Hematopoietic multipotent progenitor cell treated with erythropoietin and hydrocortisone succinate and interleukin-3 and kit ligand, for 8 days (in vitro differentiated cells): ENCODE results near the gene OR2A25.
A peak's percentile ranks its signal among the peaks of the same experiment; 100 is the strongest.

Experiments used
- DNase-seq: peaks from one replicate; pipeline ENCODE4 v3.0.0-alpha.2; 2015

The OR2A25 gene

DNA sequence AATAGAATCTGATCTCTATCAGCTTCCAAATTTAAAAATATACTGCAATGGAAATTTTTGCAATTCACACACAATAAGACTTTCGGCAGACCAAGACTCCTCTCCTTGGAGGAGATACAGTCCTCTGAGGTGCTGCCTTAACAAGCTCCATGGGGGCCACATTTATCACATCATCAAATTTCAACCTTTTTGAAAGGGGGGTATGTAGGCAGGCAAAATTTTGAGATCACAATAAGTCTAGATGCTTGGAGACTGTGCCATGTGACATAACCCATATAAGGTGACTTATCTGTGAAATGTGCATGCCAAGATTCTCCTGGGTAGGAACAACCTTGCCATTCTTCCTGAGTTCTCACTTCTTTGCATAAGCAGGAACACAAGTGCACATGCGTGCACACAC, 16.4 kb downstream of the OR2A25 start, which contains the start of gene OR2A12:
TSS of gene OR2A12 (plus strand) at position 301 of the 400 bp plus-strand sequence. CDS start 8,830 bp downstream, outside the sequence.
- DNase-seq: no peak

DNA sequence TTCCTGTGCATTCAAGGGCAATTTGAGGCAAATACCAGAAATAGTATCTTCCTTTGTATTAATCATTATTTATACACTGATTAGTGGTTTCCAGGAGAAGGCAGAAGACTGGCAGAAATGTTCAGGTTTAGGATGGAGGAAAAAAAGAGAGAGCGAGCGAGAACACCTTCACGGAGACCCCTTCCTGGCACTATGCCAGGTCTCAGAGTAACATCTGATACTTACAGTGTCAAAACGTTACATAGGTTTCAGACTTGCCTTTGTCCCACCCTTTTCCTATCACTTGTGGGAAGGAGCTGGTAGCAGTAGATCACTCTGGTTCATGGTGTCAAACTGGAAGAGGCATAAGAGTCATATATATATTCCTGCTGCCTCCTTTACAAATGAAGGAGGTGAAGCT, 17.1 kb downstream of the OR2A25 start:
- no peak for DNase-seq

DNA sequence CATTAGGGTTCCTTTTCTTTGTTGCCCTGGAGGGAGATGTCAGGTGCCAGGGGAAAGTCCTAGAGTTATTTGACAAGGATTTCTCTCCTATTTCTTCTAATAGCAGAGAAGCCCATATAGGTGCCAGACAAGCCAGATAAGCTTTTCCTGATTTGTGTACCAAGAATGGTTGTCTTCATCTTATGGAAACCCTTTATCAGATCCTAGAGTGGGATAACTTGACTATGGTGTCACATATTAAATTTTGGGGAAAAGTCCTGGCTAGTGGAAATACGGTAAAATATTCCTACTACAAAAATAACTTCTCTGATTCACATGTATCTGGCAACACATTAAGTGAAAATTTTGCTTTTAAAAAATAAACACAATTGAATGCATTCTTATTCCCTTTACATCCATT, 17.6 kb downstream of the OR2A25 start:
- no peak for DNase-seq

DNA sequence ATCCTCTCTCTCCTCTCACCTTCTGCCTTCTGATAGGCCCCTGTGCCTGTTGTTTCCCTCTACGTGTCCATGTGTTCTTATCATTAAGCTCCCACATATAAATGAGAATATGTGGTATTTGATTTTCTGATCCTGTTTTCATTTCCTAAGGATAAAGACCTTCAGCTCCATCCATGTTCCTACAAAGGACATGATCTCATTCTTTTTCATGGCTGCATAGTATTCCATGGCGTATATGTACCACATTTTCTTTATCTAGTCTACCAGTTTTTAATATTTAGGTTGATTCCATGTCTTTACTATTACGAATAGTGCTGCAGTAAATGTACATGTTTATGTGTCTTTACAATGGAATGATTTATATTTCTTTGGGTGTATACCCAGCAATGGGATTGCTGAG, 21.1 kb downstream of the OR2A25 start:
- DNase-seq: no peak

DNA sequence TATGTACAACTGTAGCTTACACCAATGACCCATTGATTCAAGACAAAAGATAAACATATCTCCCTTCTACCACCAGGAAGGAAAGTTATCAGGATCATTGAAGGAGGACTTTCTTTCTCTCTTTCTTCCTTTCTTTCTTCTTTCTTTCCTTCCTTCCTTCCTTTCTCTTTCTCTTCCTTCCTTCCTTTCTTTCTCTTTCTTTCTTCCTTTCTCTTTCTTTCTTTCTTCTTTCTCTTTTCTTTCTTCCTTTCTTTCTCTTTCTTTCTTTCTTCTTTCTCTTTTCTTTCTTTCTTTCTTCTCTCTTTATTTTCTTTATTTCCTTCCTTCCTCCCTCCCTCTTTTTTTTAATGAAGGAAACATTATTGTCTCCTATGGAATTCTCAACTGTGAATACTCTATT, 29.2 kb downstream of the OR2A25 start:
- DNase-seq: no peak

DNA sequence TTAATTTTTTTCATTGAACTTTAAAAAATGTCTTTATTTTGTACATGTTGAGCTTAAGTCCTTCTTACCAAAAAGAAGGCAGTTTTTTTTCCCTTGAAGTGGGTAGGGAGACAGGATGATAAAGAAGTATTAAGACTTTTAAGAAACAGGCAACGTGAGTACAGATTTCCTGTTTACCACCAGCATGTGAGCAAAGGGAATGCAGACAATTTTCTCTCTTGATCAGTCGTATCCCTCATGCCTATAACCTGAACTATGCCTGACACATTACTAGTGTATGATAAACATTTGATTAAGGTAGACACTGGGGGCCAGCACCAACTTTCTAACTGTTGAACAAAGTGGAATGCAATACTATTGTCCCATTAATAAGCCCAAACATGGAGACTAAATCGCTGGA, 31.0 kb downstream of the OR2A25 start:
- DNase-seq: no peak

DNA sequence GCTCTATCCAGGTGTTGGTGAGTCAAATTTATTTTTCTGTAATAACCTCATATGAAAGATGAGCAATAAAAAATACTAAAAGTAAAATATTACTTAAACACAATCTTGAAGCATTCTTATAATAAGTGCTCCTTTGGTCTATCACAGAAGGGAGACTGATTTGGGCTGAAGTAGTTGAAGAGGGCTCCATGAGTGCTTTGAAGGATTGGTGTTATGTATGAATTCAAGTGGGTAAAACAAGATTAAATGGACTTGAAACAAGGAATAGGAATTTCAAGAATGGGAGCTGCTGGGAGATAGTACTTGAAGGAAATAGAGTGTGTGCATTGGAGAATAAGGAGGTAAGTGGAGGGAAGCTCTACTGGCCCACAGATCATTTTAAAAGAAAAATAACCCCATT, 32.4 kb downstream of the OR2A25 start:
- no peak for DNase-seq

DNA sequence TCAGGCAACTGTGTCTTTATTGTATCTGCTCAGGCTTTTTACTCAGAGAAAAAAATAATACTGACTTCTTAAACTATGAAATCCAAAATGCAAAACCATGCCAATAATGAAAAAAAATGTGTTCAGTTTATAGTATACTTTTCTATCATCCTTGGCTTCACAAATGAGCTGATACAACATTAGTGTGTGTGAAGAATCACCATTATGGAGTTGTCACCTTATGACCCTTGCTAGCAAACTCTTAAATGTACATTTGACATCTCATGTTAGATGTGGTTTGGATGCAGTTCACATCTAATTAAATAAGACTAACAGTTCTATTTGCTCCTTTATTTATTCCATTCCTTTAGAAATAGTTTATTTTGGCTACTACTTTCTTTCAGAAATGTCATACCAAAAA, 35.6 kb downstream of the OR2A25 start:
- no peak for DNase-seq

DNA sequence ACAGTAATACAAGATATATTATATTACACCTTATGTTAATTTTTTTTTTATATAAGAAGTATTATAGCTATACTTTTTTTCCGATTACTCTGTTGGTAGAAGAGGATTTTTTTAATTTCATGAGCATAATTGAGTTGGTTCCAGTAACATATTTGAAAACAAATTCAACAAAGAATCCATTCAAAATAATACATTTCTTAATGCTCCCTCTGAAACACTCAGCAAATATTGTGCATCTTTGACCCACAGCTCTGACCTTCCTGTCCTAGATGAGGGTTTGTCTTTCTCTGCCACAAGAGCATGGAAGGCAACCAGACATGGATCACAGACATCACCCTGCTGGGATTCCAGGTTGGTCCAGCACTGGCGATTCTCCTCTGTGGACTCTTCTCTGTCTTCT, 39.7 kb downstream of the OR2A25 start, which contains the start of gene OR2A2:
TSS of gene OR2A2 (plus strand) at position 301 of the 400 bp plus-strand sequence. CDS start at position 301, 0 bp downstream.
- no peak for DNase-seq

DNA sequence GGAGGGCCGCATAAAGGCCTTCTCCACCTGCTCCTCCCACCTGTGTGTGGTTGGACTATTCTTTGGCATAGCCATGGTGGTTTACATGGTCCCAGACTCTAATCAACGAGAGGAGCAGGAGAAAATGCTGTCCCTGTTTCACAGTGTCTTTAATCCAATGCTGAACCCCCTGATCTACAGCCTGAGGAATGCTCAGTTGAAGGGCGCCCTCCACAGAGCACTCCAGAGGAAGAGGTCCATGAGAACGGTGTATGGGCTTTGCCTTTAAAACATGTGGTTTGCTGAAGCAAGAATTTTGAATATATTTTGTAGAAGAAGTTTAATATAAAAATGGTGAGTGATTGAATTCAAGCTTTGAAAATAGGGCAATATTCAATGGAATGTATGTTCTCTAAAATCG, 40.7 kb downstream of the OR2A25 start:
- DNase-seq: no peak

DNA sequence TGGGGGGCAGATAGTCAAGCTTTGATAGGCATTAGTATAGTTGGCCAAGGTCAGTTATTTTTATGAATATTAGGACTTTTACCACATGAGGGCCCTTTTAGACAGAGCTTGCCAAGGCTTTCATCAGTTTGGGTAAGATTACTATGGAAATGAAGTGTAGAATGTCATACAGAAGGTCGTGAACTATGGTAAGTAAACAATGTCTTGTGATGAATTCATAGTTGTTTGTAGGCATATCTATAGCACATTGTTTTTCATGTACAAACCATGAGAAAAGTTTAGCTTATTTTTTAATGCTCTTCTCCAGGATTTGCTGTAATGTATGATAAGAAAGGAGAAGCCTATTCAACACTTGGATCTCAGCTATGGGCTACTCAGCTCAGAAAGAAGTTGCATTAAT, 44.0 kb downstream of the OR2A25 start:
- DNase-seq: no peak

DNA sequence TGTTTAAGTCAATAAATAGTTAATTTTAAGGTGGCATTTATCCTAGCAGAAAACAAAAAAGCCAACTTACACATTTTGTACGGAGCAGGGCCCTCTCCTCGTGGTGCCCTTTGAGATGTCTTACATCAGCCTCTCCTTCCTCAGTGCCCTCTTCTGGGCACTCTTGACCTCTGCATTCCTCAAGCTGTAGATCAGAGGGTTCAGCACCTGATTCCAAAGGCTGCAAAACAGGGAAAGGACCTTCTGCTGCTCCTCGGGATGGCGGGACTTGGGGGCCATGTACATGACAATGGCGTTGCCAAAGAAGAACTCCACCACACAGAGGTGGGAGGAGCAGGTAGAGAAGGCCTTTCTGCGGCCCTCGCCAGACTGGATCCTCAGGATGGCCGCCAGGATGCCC, 48.7 kb downstream of the OR2A25 start:
- DNase-seq: peak; percentile 3

DNA sequence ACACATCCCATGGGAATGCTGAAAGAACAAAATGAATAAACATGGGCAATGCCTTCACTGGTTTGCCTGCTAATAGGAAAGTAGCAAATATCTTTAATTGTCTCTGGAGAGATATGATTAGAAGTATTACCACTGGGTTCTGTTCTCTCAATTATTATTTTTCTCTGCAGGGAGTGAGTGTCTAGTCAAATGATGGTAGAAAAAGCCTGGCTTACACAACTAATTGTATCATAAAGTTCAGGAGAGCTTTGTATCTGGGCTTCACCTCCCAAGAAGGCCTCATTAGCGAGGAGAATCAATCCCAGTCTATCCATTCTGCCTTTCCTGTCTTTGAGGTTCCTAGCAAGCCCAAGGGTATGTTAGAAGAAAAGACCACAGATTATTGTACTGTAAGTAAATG, 53.3 kb downstream of the OR2A25 start, which contains the start of gene OR2A14:
TSS of gene OR2A14 (plus strand) at position 301 of the 400 bp plus-strand sequence. CDS start 5,937 bp downstream, outside the sequence.
- no peak for DNase-seq
